PC-3 (cell line): ENCODE data around the gene HTD2. TPM values are rescaled to one million over a fixed set of nuclear protein-coding genes. Genes with fewer than 3 reads are reported as not detected.
"Not testable (repeated sequence)": the region's sequence is repeated elsewhere in the genome, so short reads cannot be mapped to it uniquely, and the experiment has no call there.

Experiments
- ATAC-seq: fragments of 200-7000 bp; cut with Tn5 transposase; 2 replicates; pipeline ENCODE4 v1.9.1; 2020; ENCODE audit warnings: mild to moderate bottlenecking, moderate library complexity
- BruUV-seq: library from RNA; stranded (reverse); fragments of 400-500 nt; replicated peaks from 2 replicates; lab custom pipeline; 2021; lab: Mats Ljungman, UMichigan
- CTCF ChIA-PET: fragments of 300-600 bp; sonication (Branson Sonifier 250); formaldehyde crosslinking; loops from one replicate; lab custom pipeline; 2022; ENCODE audit warnings: antibody characterized with exemption; lab: Charles Lee
- POLR2A ChIA-PET: fragments of 300-600 bp; sonication (Branson Sonifier 250); formaldehyde crosslinking; loops from one replicate; lab custom pipeline; 2022; ENCODE audit warnings: antibody characterized with exemption; ENCODE audit not compliant: unreplicated experiment; lab: Charles Lee
- DNase-seq: peaks from one replicate; pipeline ENCODE4 v3.0.0-alpha.2; 2015
- H2AFZ ChIP-seq: fragments of 300-600 bp; sonication (generic); 2 replicates; pipeline ENCODE4 v1.6.0; 2016; ENCODE audit warnings: antibody characterized with exemption, low read length
- H3F3A ChIP-seq: fragments of 300-600 bp; sonication (generic); one replicate; pipeline ENCODE4 v1.6.0; 2017; ENCODE audit warnings: antibody characterized with exemption, low read length, control low read depth, mild to moderate bottlenecking; ENCODE audit not compliant: unreplicated experiment
- H3K27ac ChIP-seq: fragments of 300-600 bp; sonication (generic); 2 replicates; pipeline ENCODE4 v1.5.1; 2016; ENCODE audit warnings: mild to moderate bottlenecking, low read length
- H3K27me3 ChIP-seq: fragments of 300-600 bp; sonication (generic); 2 replicates; pipeline ENCODE4 v1.6.1; 2016; ENCODE audit warnings: low read length, mixed read lengths
- H3K36me3 ChIP-seq: fragments of 300-600 bp; sonication (generic); 2 replicates; pipeline ENCODE4 v1.6.1; 2016; ENCODE audit warnings: low read depth, mixed run types, low read length, mixed read lengths
- H3K4me1 ChIP-seq: fragments of 300-600 bp; sonication (generic); 2 replicates; pipeline ENCODE4 v1.5.1; 2016; ENCODE audit warnings: low read length; ENCODE audit not compliant: insufficient read depth
- H3K4me2 ChIP-seq: fragments of 300-600 bp; sonication (generic); 2 replicates; pipeline ENCODE4 v1.6.0; 2016; ENCODE audit warnings: low read length
- H3K4me3 ChIP-seq: fragments of 300-600 bp; sonication (generic); 2 replicates; pipeline ENCODE4 v1.5.1; 2016; ENCODE audit warnings: mild to moderate bottlenecking, low read length, mixed read lengths
- H3K79me2 ChIP-seq: fragments of 300-600 bp; sonication (generic); 2 replicates; pipeline ENCODE4 v1.6.1; 2017; ENCODE audit warnings: low read length, mixed read lengths
- H3K9ac ChIP-seq: fragments of 300-600 bp; sonication (generic); 2 replicates; pipeline ENCODE4 v1.6.0; 2016; ENCODE audit warnings: mild to moderate bottlenecking, low read length
- H3K9me2 ChIP-seq: fragments of 300-600 bp; sonication (generic); replicated peaks from 2 replicates; pipeline ENCODE4 v1.6.1; 2016; ENCODE audit warnings: mixed run types, low read length, mixed read lengths
- H3K9me3 ChIP-seq: fragments of 300-600 bp; sonication (generic); 2 replicates; pipeline ENCODE4 v1.6.1; 2016; ENCODE audit warnings: low read length, mixed read lengths
- H4K20me1 ChIP-seq: fragments of 300-600 bp; sonication (generic); 2 replicates; pipeline ENCODE4 v1.6.1; 2016; ENCODE audit warnings: low read length, mixed read lengths
- EZH2 ChIP-seq: fragments of 300-600 bp; sonication (generic); IDR thresholded peaks from one replicate; pipeline ENCODE4 v1.6.1; 2017; ENCODE audit warnings: antibody characterized with exemption, mild to moderate bottlenecking, low read length; ENCODE audit not compliant: unreplicated experiment
- EZH2phosphoT487 ChIP-seq: fragments of 300-600 bp; sonication (generic); IDR thresholded peaks from 2 replicates; pipeline ENCODE4 v1.6.1; 2018; ENCODE audit warnings: mild to moderate bottlenecking, antibody characterized with exemption, low read length, borderline replicate concordance
- intact Hi-C: fragments of 100-400 bp; cut with micrococcal nuclease; formaldehyde crosslinking; loops from 2 replicates; pipeline ENCODE4 v1.9.0; 2023
- total RNA-seq: library from RNA; depleted of rRNA; stranded (reverse); fragments of >200 nt; gene quantifications from 2 replicates; pipeline ENCODE4 v1.2.3, GENCODE V29; 2014
- TF ChIP-seq, protein P1 (sequence below): fragments of 300-600 bp; sonication (generic); conservative IDR thresholded peaks from 2 replicates; pipeline ENCODE4 v1.5.1; 2017; ENCODE audit warnings: antibody characterized with exemption, low read depth, mild to moderate bottlenecking, low read length

HTD2 gene
- total RNA-seq, 1 experiment from 2014 or later, result 6.9 TPM

DNA sequence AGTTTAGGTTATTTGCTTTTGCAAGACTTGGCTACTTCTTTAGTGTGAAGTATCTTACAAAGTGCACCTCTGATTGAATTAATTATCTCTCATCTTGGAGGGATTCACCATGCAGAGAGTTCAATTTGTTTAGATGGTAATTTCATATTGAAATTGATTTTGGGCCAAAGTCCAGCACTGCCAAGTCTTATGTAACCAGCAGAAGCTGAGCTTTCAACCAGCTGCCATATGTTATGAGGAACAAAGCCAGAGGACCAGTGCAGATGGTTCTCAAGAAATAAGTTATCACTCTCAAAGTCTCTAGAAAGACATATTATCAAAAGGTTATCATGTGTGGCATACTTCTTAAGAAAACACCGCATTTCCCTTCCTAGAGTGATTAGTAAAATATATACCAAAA lies 39.7 kb upstream of the HTD2 start:
- ATAC-seq (no peak), DNase-seq (no peak)
- ChIA-PET CTCF (no interaction called here), POLR2A (no interaction called here)
- no peaks in the 10 kb centered on the region for H3K36me3 ChIP-seq
- H3K4me1 ChIP-seq, result peaks cover 2% of the 10 kb centered on the region; the same call in 1 of the 2 replicates
- H3K4me3 ChIP-seq, result no peak overlapping the region
- H3K27me3 ChIP-seq, result no peaks in the 10 kb centered on the region
- TF ChIP-seq, protein P1, sequence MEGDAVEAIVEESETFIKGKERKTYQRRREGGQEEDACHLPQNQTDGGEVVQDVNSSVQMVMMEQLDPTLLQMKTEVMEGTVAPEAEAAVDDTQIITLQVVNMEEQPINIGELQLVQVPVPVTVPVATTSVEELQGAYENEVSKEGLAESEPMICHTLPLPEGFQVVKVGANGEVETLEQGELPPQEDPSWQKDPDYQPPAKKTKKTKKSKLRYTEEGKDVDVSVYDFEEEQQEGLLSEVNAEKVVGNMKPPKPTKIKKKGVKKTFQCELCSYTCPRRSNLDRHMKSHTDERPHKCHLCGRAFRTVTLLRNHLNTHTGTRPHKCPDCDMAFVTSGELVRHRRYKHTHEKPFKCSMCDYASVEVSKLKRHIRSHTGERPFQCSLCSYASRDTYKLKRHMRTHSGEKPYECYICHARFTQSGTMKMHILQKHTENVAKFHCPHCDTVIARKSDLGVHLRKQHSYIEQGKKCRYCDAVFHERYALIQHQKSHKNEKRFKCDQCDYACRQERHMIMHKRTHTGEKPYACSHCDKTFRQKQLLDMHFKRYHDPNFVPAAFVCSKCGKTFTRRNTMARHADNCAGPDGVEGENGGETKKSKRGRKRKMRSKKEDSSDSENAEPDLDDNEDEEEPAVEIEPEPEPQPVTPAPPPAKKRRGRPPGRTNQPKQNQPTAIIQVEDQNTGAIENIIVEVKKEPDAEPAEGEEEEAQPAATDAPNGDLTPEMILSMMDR, result no peak
- TF ChIP-seq EZH2 (no peak), EZH2phosphoT487 (no peak)
- H3K9me2 ChIP-seq, result no peaks in the 10 kb centered on the region
- H3K27ac ChIP-seq, result no peak overlapping the region
- H3K79me2 ChIP-seq, result no peaks in the 10 kb centered on the region
- H3F3A ChIP-seq, result no peaks in the 10 kb centered on the region
- intact Hi-C loops, result no loop called here
- no peak overlapping the region for H3K4me2 ChIP-seq
- BruUV-seq, result no TSS peak
- H3K9ac ChIP-seq, result no peak overlapping the region
- no peaks in the 10 kb centered on the region for H4K20me1 ChIP-seq
- no peaks in the 10 kb centered on the region for H3K9me3 ChIP-seq
- H2AFZ ChIP-seq, result no peak overlapping the region

DNA sequence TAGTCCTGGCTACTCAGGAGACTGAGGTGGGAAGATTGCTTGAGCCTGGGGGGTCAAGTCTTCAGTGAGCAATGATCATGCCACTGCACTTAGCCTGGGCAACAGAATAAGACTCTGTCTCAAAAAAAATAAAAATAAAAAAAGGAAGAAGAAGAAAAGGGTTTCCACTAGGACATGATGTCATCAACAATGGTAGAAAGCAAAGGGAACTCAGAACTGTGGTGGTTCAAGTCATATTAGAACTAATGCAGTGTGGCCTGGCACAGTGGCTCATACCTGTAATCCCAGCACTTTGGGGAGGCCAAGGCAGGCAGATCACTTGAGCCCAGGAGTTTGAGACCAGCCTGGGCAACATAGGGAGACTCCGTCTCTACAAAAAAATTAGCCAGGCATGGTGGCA lies 38.8 kb upstream of the HTD2 start:
- H3K27me3 ChIP-seq, H3F3A ChIP-seq, H2AFZ ChIP-seq, H3K9me2 ChIP-seq, H3K9me3 ChIP-seq, H3K27ac ChIP-seq, CTCF ChIA-PET, H3K4me1 ChIP-seq, H3K79me2 ChIP-seq, DNase-seq, POLR2A ChIA-PET, H4K20me1 ChIP-seq, intact Hi-C loops, H3K9ac ChIP-seq, H3K4me2 ChIP-seq, H3K4me3 ChIP-seq, ATAC-seq, BruUV-seq, H3K36me3 ChIP-seq: not testable (repeated sequence)

DNA sequence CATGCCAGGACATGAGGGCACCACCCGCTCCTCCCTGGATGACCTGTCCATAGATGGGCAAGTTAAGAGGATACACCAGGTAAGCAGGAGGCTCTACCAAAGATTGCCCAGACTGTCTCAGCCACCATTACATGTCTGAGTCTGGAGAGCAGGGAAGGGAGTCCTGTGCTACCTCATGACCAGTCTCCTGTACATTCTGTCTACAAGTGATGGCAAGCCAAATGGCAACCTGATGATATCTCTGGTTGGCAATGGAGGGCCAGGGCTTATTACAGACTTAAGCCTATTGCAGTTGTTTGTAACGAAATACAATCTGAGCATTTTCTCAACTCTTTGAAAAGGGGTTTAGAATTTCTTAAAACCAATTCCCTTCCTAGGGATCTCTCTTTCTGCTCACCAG lies 37.0 kb upstream of the HTD2 start:
- Histone ChIP-seq H3K79me2 (no peaks in the 10 kb centered on the region), H3K27me3 (no peaks in the 10 kb centered on the region), H3K4me1 (peaks cover 14% of the 10 kb centered on the region), H3K9ac (no peak overlapping the region), H4K20me1 (no peaks in the 10 kb centered on the region), H3K4me2 (no peak overlapping the region), H3K9me2 (no peaks in the 10 kb centered on the region), H3K9me3 (no peaks in the 10 kb centered on the region), H3K4me3 (no peak overlapping the region), H3K36me3 (no peaks in the 10 kb centered on the region), H2AFZ (no peak overlapping the region), H3F3A (peaks cover 8% of the 10 kb centered on the region), H3K27ac (no peak overlapping the region)
- POLR2A ChIA-PET, result no interaction called here
- intact Hi-C loops, result no loop called here
- no peak for TF ChIP-seq EZH2phosphoT487
- no peak for TF ChIP-seq EZH2
- TF ChIP-seq, protein P1, result no peak
- no TSS peak for BruUV-seq
- ATAC-seq (no peak), DNase-seq (no peak)
- CTCF ChIA-PET, result no interaction called here
